H1 (cell line): ENCODE measurements around the gene DECR2. TPM values are rescaled to one million over a fixed set of nuclear protein-coding genes. Genes with fewer than 3 reads are reported as not detected.

Source experiments
- CTCF ChIA-PET: fragments of 300-600 bp; sonication (Branson Sonifier 250); formaldehyde crosslinking; loops from one replicate; lab custom pipeline; 2021; ENCODE audit not compliant: partially characterized antibody; lab: Charles Lee
- POLR2A ChIA-PET: fragments of 300-600 bp; sonication (Branson Sonifier 250); formaldehyde crosslinking; loops from one replicate; lab custom pipeline; 2021; ENCODE audit warnings: inconsistent platforms; ENCODE audit not compliant: partially characterized antibody; lab: Charles Lee
- DNase-seq, 2 experiments: peaks; one replicate each; pipeline versions ENCODE4 v3.0.0 to v3.0.0-alpha.2; 2010 to 2022; ENCODE audit warnings: low spot score in 2 of 2, low read depth in 1 of 2, mixed read lengths in 1 of 2
- FAIRE-seq: peaks from 2 replicates; lab custom pipeline; 2011; peaks lifted over from hg19 to GRCh38; lab: Jason Lieb, UNC
- H2AFZ ChIP-seq: 2 replicates; pipeline ENCODE4 v1.8.1; 2012; ENCODE audit warnings: low read length, inconsistent platforms
- H2AK5ac ChIP-seq: 2 replicates; pipeline ENCODE4 v1.6.1; 2013; ENCODE audit warnings: low read depth, low read length
- H2BK120ac ChIP-seq: replicated peaks from 2 replicates; pipeline ENCODE3; 2013; ENCODE audit warnings: low read depth, low read length, inconsistent platforms
- H2BK12ac ChIP-seq: 2 replicates; pipeline ENCODE4 v1.6.1; 2013; ENCODE audit warnings: low read depth, low read length
- H2BK15ac ChIP-seq: 2 replicates; pipeline ENCODE4 v1.6.1; 2013; ENCODE audit warnings: low read length
- H2BK20ac ChIP-seq: 2 replicates; pipeline ENCODE4 v1.6.1; 2013; ENCODE audit warnings: low read length
- H2BK5ac ChIP-seq: 2 replicates; pipeline ENCODE4 v1.6.1; 2013; ENCODE audit warnings: low read depth, low read length
- H3K14ac ChIP-seq: 2 replicates; pipeline ENCODE4 v1.6.1; 2013; ENCODE audit warnings: inconsistent platforms; ENCODE audit not compliant: insufficient read length
- H3K18ac ChIP-seq: 2 replicates; pipeline ENCODE4 v1.6.1; 2013; ENCODE audit warnings: low read length; ENCODE audit errors: extremely low read depth
- H3K23ac ChIP-seq: 2 replicates; pipeline ENCODE4 v1.6.1; 2013; ENCODE audit warnings: inconsistent platforms; ENCODE audit not compliant: insufficient read length
- H3K23me2 ChIP-seq: 2 replicates; pipeline ENCODE4 v1.6.1; 2013; ENCODE audit warnings: low read depth, low read length
- H3K27ac ChIP-seq: 2 replicates; pipeline ENCODE4 v1.6.1; 2011; ENCODE audit warnings: low read depth, low read length, inconsistent platforms
- H3K27me3 ChIP-seq, 4 experiments: replicated peaks in 1 of 4; 1 replicate in 1 of 4; 2 replicates in 3 of 4; pipeline versions ENCODE4 v1.6.1 to v1.8.1; 2011 to 2013; ENCODE audit warnings: low read length in 3 of 4, mild to moderate bottlenecking in 3 of 4, inconsistent platforms in 2 of 4, mixed read lengths in 2 of 4, moderate library complexity in 1 of 4; ENCODE audit not compliant: control insufficient read depth in 3 of 4, insufficient read depth in 3 of 4; ENCODE audit errors: extremely low read depth in 1 of 4
- H3K36me3 ChIP-seq, 4 experiments: 2 replicates each; pipeline versions ENCODE4 v1.6.1 to v1.8.1; 2011 to 2013; ENCODE audit warnings: mild to moderate bottlenecking in 4 of 4, low read length in 3 of 4, moderate library complexity in 2 of 4, control low read depth in 1 of 4, inconsistent platforms in 1 of 4; ENCODE audit not compliant: insufficient read depth in 4 of 4, control insufficient read depth in 2 of 4
- H3K4ac ChIP-seq: replicated peaks from 2 replicates; pipeline ENCODE3; 2013; ENCODE audit warnings: low read length, low read depth, mixed read lengths, inconsistent platforms; ENCODE audit not compliant: insufficient read length
- H3K4me1 ChIP-seq, 4 experiments: replicated peaks in 1 of 4; 1 replicate in 1 of 4; 2 replicates in 3 of 4; pipeline versions ENCODE4 v1.6.1 to v1.8.1; 2011 to 2013; ENCODE audit warnings: low read length in 3 of 4, inconsistent platforms in 2 of 4, mixed read lengths in 1 of 4; ENCODE audit not compliant: insufficient read depth in 4 of 4, control insufficient read depth in 3 of 4
- H3K4me2 ChIP-seq, 2 experiments: 2 replicates each; pipeline versions ENCODE4 v1.6.1 to v1.8.1; 2011 to 2013; ENCODE audit warnings: low read depth in 2 of 2, low read length in 2 of 2, control low read depth in 1 of 2, inconsistent platforms in 1 of 2, mild to moderate bottlenecking in 1 of 2; ENCODE audit not compliant: insufficient read depth in 1 of 2
- H3K4me3 ChIP-seq, 4 experiments: fragments of 200-600, 300-600 bp in 1 of 4; sonication (generic), shearing (Covaris generic), sonication (Bioruptor Twin) in 1 of 4; 2 replicates each; pipeline versions ENCODE4 v1.5.1 to v1.8.1; 2011 to 2016; ENCODE audit warnings: low read length in 4 of 4, low read depth in 3 of 4, control low read depth in 2 of 4, inconsistent platforms in 2 of 4, mild to moderate bottlenecking in 2 of 4, mixed read lengths in 1 of 4, moderate library complexity in 1 of 4; ENCODE audit not compliant: insufficient read depth in 2 of 4; ENCODE audit errors: extremely low read depth in 1 of 4
- H3K56ac ChIP-seq: replicated peaks from 2 replicates; pipeline ENCODE3; 2013; ENCODE audit warnings: low read depth, mild to moderate bottlenecking, mixed read lengths, low read length, inconsistent platforms; ENCODE audit not compliant: insufficient read length
- H3K79me1 ChIP-seq: 2 replicates; pipeline ENCODE4 v1.6.1; 2013; ENCODE audit warnings: low read depth, low read length, control low read depth
- H3K79me2 ChIP-seq, 2 experiments: 2 replicates each; pipeline versions ENCODE4 v1.6.1 to v1.8.1; 2012 to 2013; ENCODE audit warnings: low read length in 2 of 2, mild to moderate bottlenecking in 2 of 2, inconsistent platforms in 1 of 2; ENCODE audit not compliant: insufficient read depth in 2 of 2, control insufficient read depth in 1 of 2
- H3K9ac ChIP-seq, 4 experiments: replicated peaks in 1 of 4; 1 replicate in 1 of 4; 2 replicates in 3 of 4; pipeline versions ENCODE4 v1.6.1 to v1.8.1; 2011 to 2013; ENCODE audit warnings: low read depth in 3 of 4, low read length in 3 of 4, control low read depth in 2 of 4, mild to moderate bottlenecking in 2 of 4, moderate library complexity in 2 of 4, inconsistent platforms in 1 of 4; ENCODE audit errors: extremely low read depth in 1 of 4
- H3K9me3 ChIP-seq, 2 experiments: 2 replicates each; pipeline versions ENCODE4 v1.6.1 to v1.8.1; 2012 to 2013; ENCODE audit warnings: mild to moderate bottlenecking in 2 of 2, moderate library complexity in 2 of 2, control low read depth in 1 of 2, inconsistent platforms in 1 of 2, low read depth in 1 of 2, low read length in 1 of 2, mixed read lengths in 1 of 2; ENCODE audit not compliant: insufficient read depth in 2 of 2
- H4K20me1 ChIP-seq, 2 experiments: replicated peaks in 1 of 2; 2 replicates each; pipeline versions ENCODE3 to v1.8.1; 2011 to 2013; ENCODE audit warnings: inconsistent platforms in 2 of 2, low read length in 2 of 2, mild to moderate bottlenecking in 1 of 2; ENCODE audit not compliant: insufficient read depth in 2 of 2, control insufficient read depth in 1 of 2
- H4K5ac ChIP-seq: 2 replicates; pipeline ENCODE4 v1.6.1; 2013; ENCODE audit warnings: low read length, low read depth, mixed read lengths, inconsistent platforms; ENCODE audit not compliant: insufficient read length
- H4K8ac ChIP-seq: 2 replicates; pipeline ENCODE4 v1.8.0; 2013; ENCODE audit warnings: mild to moderate bottlenecking, moderate library complexity, low read length, inconsistent platforms; ENCODE audit not compliant: insufficient read depth; ENCODE audit errors: extremely low read depth
- H4K91ac ChIP-seq: replicated peaks from 2 replicates; pipeline ENCODE3; 2013; ENCODE audit warnings: low read length, mixed read lengths, inconsistent platforms; ENCODE audit not compliant: insufficient read length
- CEBPB ChIP-seq: IDR thresholded peaks from 2 replicates; pipeline ENCODE4 v1.6.1; 2012; ENCODE audit warnings: low read depth, low read length
- GTF2F1 ChIP-seq: IDR thresholded peaks from 2 replicates; pipeline ENCODE4 v1.6.1; 2012; ENCODE audit warnings: low read depth, low read length, improper control_type of control experiment, borderline replicate concordance
- SP2 ChIP-seq: IDR thresholded peaks from 2 replicates; pipeline ENCODE4 v1.6.1; 2012; ENCODE audit warnings: mild to moderate bottlenecking, low read length, inconsistent platforms
- SUZ12 ChIP-seq: fragments of 200-600 bp; sonication (generic); IDR thresholded peaks from 2 replicates; pipeline ENCODE4 v1.6.1; 2012; ENCODE audit warnings: mild to moderate bottlenecking, inconsistent platforms, low read length, moderate library complexity, mixed read lengths
- USF2 ChIP-seq: IDR thresholded peaks from 2 replicates; pipeline ENCODE4 v1.6.1; 2011; ENCODE audit warnings: low read length, improper control_type of control experiment
- WGBS, 2 experiments: shearing (Covaris generic) in 1 of 2; methylation state at CpG; one replicate each; pipeline versions ENCODE4 v1.1.6 to v1.1.7; 2013 to 2015; ENCODE audit warnings: low lambda C conversion rate in 2 of 2, mixed read lengths in 2 of 2, inconsistent platforms in 1 of 2, low coverage in 1 of 2, missing lambda C conversion rate in 1 of 2; ENCODE audit not compliant: insufficient replicate concordance in 2 of 2, insufficient coverage in 1 of 2, insufficient read length in 1 of 2; ENCODE audit errors: extremely low coverage in 1 of 2, missing lambda C conversion rate in 1 of 2; 5-methylcytosine and 5-hydroxymethylcytosine counted together
- polyA plus RNA-seq, 7 experiments: library from polyadenylated mRNA; depleted of rRNA in 3 of 7; stranded (reverse) in 5 of 7; unstranded in 2 of 7; fragments of >200 nt in 5 of 7; fragments of 200-250 nt in 2 of 7; gene quantifications; 1 replicate in 5 of 7; 2 replicates in 1 of 7; 4 replicates in 1 of 7; pipeline versions ENCODE4 v1.2.1 to v1.2.3, GENCODE V29; 2011 to 2013; ENCODE audit warnings: missing spikeins in 2 of 7, mixed read lengths in 2 of 7
- total RNA-seq: library from RNA; stranded (reverse); fragmentation: NEBNext Ultra II Directional; extraction: Animal tissue kit (Norgen Biotek cat#: 25700); gene quantifications from 2 replicates; pipeline ENCODE4 v1.2.1, GENCODE V29; 2021

The DECR2 gene
- total and polyA plus RNA-seq, 2 of the 8 experiments (the other 6 are each of a cell fraction or from before 2014, with no cell fraction given), result 28.2 to 39.9 TPM

GRCh38 chr16:367333-367903 is 34.3 kb upstream of the DECR2 start:
- no peak overlapping the region for H3K4ac ChIP-seq
- ChIA-PET POLR2A (interaction anchor here (0.5 to 1.6 kb wide), 5 partner anchors 12 to 382 kb away, joined by 3 to 6 read pairs (median 4); no protein-coding TSS in a partner anchor), CTCF (interaction anchor here (0.6 to 1.7 kb wide), 4 partner anchors 16 to 261 kb away, joined by 3 to 6 read pairs (median 4); no protein-coding TSS in a partner anchor)
- H3K4me3 ChIP-seq, result no peak overlapping the region
- H3K27ac ChIP-seq, result no peak overlapping the region
- H4K8ac ChIP-seq, result no peak overlapping the region
- H3K9ac ChIP-seq, result no peak overlapping the region
- no peak overlapping the region for H3K18ac ChIP-seq
- H3K79me1 ChIP-seq, result no peaks in the 10 kb centered on the region; the same call in 1 of the 2 replicates
- H4K91ac ChIP-seq, result no peak overlapping the region
- H3K23me2 ChIP-seq, result no peaks in the 10 kb centered on the region; the same call in 1 of the 2 replicates
- WGBS, 2 experiments, result 94% methylated on average over 18 of the region's 18 CpGs; no CpG with 5 or more reads in 1 of the 2 experiments
- H2BK15ac ChIP-seq, result no peak overlapping the region
- H3K56ac ChIP-seq, result no peak overlapping the region
- no peak overlapping the region for H3K14ac ChIP-seq
- no peak overlapping the region for H2BK20ac ChIP-seq
- H3K36me3 ChIP-seq, result peaks cover 8 to 27% (median 24%) of the 10 kb centered on the region in 4 experiments; a peak in 6 of 8 replicates
- H2BK12ac ChIP-seq, result no peak overlapping the region
- peaks cover 2 to 14% of the 10 kb centered on the region in 2 experiments for H4K20me1 ChIP-seq
- H3K4me1 ChIP-seq, result peaks cover 0 to 10% (median 8%) of the 10 kb centered on the region in 4 experiments; a peak in 5 of 7 replicates
- no peak for FAIRE-seq
- no peak overlapping the region for H2BK120ac ChIP-seq
- H3K9me3 ChIP-seq, result no peaks in the 10 kb centered on the region
- H3K79me2 ChIP-seq, result no peaks in the 10 kb centered on the region; a peak in 1 of 4 replicates
- no peak overlapping the region for H4K5ac ChIP-seq
- no peak overlapping the region for H3K4me2 ChIP-seq
- H2BK5ac ChIP-seq, result no peak overlapping the region
- H3K23ac ChIP-seq, result no peak overlapping the region
- H2AK5ac ChIP-seq, result no peak overlapping the region
- DNase-seq, result no peak
- no peak overlapping the region for H2AFZ ChIP-seq
- H3K27me3 ChIP-seq, result no peaks in the 10 kb centered on the region
- TF ChIP-seq SP2 (no peak), CEBPB (no peak), GTF2F1 (no peak), SUZ12 (no peak), USF2 (no peak)
